A549 (cell line): ENCODE results near the gene CCDC38. TPM values are rescaled to one million over a fixed set of nuclear protein-coding genes. Genes with fewer than 3 reads are reported as not detected.

ENCODE experiments used
- ATAC-seq, 2 experiments: fragments of 200-7000 bp in 1 of 2; fragments of >200 bp in 1 of 2; cut with Nextera tagmentation in 1 of 2; cut with Tn5 transposase in 1 of 2; 3 replicates each; pipeline versions ENCODE4 v1.8.0 to v1.9.1; 2018 to 2020; ENCODE audit warnings: mild to moderate bottlenecking in 1 of 2, moderate library complexity in 1 of 2
- CTCF ChIA-PET: fragments of 300-600 bp; sonication (Branson Sonifier 250); formaldehyde crosslinking; extraction: SDS; loops from one replicate; lab custom pipeline; 2021; ENCODE audit warnings: antibody characterized with exemption, inconsistent platforms; lab: Yijun Ruan, JAX
- POLR2A ChIA-PET: fragments of 350-600 bp; formaldehyde crosslinking; extraction: SDS; loops from one replicate; lab custom pipeline; 2021; ENCODE audit warnings: antibody characterized with exemption, inconsistent platforms; lab: Yijun Ruan, JAX
- DNase-seq, 2 experiments: peaks; one replicate each; pipeline versions ENCODE4 v3.0.0 to v3.0.0-alpha.2; 2011 to 2016; ENCODE audit warnings: low read depth in 1 of 2, low spot score in 1 of 2
- FAIRE-seq: peaks from 2 replicates; lab custom pipeline; 2011; peaks lifted over from hg19 to GRCh38; lab: Jason Lieb, UNC
- H3K27ac ChIP-seq, 2 experiments: fragments of >200 bp; sonication (Bioruptor Twin); formaldehyde crosslinking; 3 replicates each; pipeline ENCODE4 v1.5.1; 2016 to 2017
- H3K4me1 ChIP-seq: fragments of >200 bp; sonication (Bioruptor Twin); formaldehyde crosslinking; 3 replicates; pipeline ENCODE4 v1.6.1; 2016
- H3K4me2 ChIP-seq: fragments of >200 bp; sonication (Bioruptor Twin); formaldehyde crosslinking; 3 replicates; pipeline ENCODE4 v1.6.1; 2016
- H3K4me3 ChIP-seq: fragments of >200 bp; sonication (Bioruptor Twin); formaldehyde crosslinking; 3 replicates; pipeline ENCODE4 v1.5.1; 2016
- H3K9me3 ChIP-seq: fragments of >200 bp; sonication (Bioruptor Twin); formaldehyde crosslinking; 3 replicates; pipeline ENCODE4 v1.6.1; 2016
- CHD2 ChIP-seq: fragments of 150-350 bp; IDR thresholded peaks from 2 replicates; pipeline ENCODE4 v1.6.1; 2014; ENCODE audit warnings: low read length; ENCODE audit not compliant: partially characterized antibody
- EHF ChIP-seq: fragments of 250-450 bp; sonication (Bioruptor Pico); IDR thresholded peaks from 2 replicates; pipeline ENCODE4 v1.5.0; 2020; ENCODE audit warnings: mild to moderate bottlenecking
- EP300 ChIP-seq, 2 experiments: fragments of >200 bp; sonication (Bioruptor Twin); formaldehyde crosslinking; IDR thresholded peaks; 2 replicates in 1 of 2; 3 replicates in 1 of 2; pipeline ENCODE4 v1.6.1; 2016 to 2017
- FOSL2 ChIP-seq, 2 experiments: fragments of 450-650 bp in 1 of 2; fragments of >200 bp in 1 of 2; sonication (Bioruptor Twin) in 1 of 2; formaldehyde crosslinking; IDR thresholded peaks; 2 replicates each; pipeline versions ENCODE4 v1.5.0 to v1.6.1; 2016 to 2020; ENCODE audit warnings: mild to moderate bottlenecking in 1 of 2, moderate library complexity in 1 of 2
- HEYL ChIP-seq: fragments of 250-450 bp; sonication (Bioruptor Pico); IDR thresholded peaks from 2 replicates; pipeline ENCODE4 v1.8.0; 2021; ENCODE audit warnings: mild to moderate bottlenecking, moderate library complexity
- HOXB13 ChIP-seq: fragments of 250-450 bp; sonication (Bioruptor Pico); IDR thresholded peaks from 2 replicates; pipeline ENCODE4 v1.5.0; 2020; ENCODE audit warnings: low read depth, mild to moderate bottlenecking, moderate library complexity
- JUN ChIP-seq, 2 experiments: fragments of >200 bp; sonication (Bioruptor Twin); formaldehyde crosslinking; IDR thresholded peaks; 2 replicates in 1 of 2; 3 replicates in 1 of 2; pipeline ENCODE4 v1.6.1; 2016 to 2017
- JUNB ChIP-seq: fragments of >200 bp; sonication (Bioruptor Twin); formaldehyde crosslinking; IDR thresholded peaks from 2 replicates; pipeline ENCODE4 v1.6.1; 2016
- KDM5A ChIP-seq: fragments of 200-600 bp; sonication (generic); IDR thresholded peaks from 2 replicates; pipeline ENCODE4 v1.6.1; 2016; ENCODE audit warnings: antibody characterized with exemption, mild to moderate bottlenecking
- MAX ChIP-seq: IDR thresholded peaks from 2 replicates; pipeline ENCODE4 v1.6.1; 2012
- NPAS2 ChIP-seq: fragments of 250-450 bp; sonication (Bioruptor Pico); IDR thresholded peaks from 2 replicates; pipeline ENCODE4 v1.8.0; 2022; ENCODE audit warnings: mild to moderate bottlenecking, moderate library complexity, borderline replicate concordance
- NR3C1 ChIP-seq: fragments of >200 bp; sonication (Bioruptor Twin); formaldehyde crosslinking; IDR thresholded peaks from 3 replicates; pipeline ENCODE4 v1.6.1; 2017
- RARB ChIP-seq: fragments of 250-450 bp; sonication (Bioruptor Pico); IDR thresholded peaks from 2 replicates; pipeline ENCODE4 v1.8.0; 2021; ENCODE audit warnings: mild to moderate bottlenecking, moderate library complexity
- RCOR1 ChIP-seq: fragments of 150-350 bp; IDR thresholded peaks from 2 replicates; pipeline ENCODE4 v1.6.1; 2014; ENCODE audit warnings: antibody characterized with exemption, low read length, low read depth
- SMC3 ChIP-seq: fragments of >200 bp; sonication (Bioruptor Twin); formaldehyde crosslinking; IDR thresholded peaks from 3 replicates; pipeline ENCODE4 v1.6.1; 2018; ENCODE audit warnings: inconsistent platforms
- TFCP2L1 ChIP-seq: fragments of 250-450 bp; sonication (Bioruptor Pico); IDR thresholded peaks from 2 replicates; pipeline ENCODE4 v1.5.0; 2021; ENCODE audit warnings: mild to moderate bottlenecking
- TP53 ChIP-seq: fragments of 250-450 bp; sonication (Bioruptor Pico); IDR thresholded peaks from 2 replicates; pipeline ENCODE4 v1.5.0; 2021; ENCODE audit warnings: mild to moderate bottlenecking, moderate library complexity
- ZC3H11A ChIP-seq: fragments of 450-650 bp; IDR thresholded peaks from 2 replicates; pipeline ENCODE4 v1.6.1; 2014; ENCODE audit warnings: antibody characterized with exemption, mild to moderate bottlenecking
- ZSCAN20 ChIP-seq: fragments of 250-450 bp; sonication (Bioruptor Pico); IDR thresholded peaks from 2 replicates; pipeline ENCODE4 v1.8.0; 2022; ENCODE audit warnings: mild to moderate bottlenecking, moderate library complexity
- WGBS: methylation state at CpG from one replicate; pipeline ENCODE4 v1.1.6; 2017; ENCODE audit errors: missing lambda C conversion rate; 5-methylcytosine and 5-hydroxymethylcytosine counted together
- polyA plus RNA-seq, 4 experiments: library from polyadenylated mRNA; depleted of rRNA in 3 of 4; stranded (reverse); fragments of >200 nt; fragmentation: RNase III in 1 of 4; extraction: RNeasy Plus Mini Kit Qiagen cat#74134 plus additional on column Dnase treatment in 1 of 4; gene quantifications; 2 replicates in 3 of 4; 3 replicates in 1 of 4; pipeline ENCODE4 v1.2.3, GENCODE V29; 2011 to 2017
- TF ChIP-seq, protein P1 (sequence below): fragments of >200 bp; sonication (Bioruptor Twin); formaldehyde crosslinking; IDR thresholded peaks from 3 replicates; pipeline ENCODE4 v1.5.1; 2016
- TF ChIP-seq, protein P2 (sequence below): IDR thresholded peaks from 2 replicates; pipeline ENCODE4 v1.6.1; 2012; ENCODE audit warnings: low read depth, borderline replicate concordance
- TF ChIP-seq, protein P3 (sequence below): IDR thresholded peaks from 2 replicates; pipeline ENCODE4 v1.6.1; 2012

Gene CCDC38
- polyA plus RNA-seq, 2 of the 4 experiments (the other 2 are of a cell fraction): 0.18 to 0.41 TPM

DNA sequence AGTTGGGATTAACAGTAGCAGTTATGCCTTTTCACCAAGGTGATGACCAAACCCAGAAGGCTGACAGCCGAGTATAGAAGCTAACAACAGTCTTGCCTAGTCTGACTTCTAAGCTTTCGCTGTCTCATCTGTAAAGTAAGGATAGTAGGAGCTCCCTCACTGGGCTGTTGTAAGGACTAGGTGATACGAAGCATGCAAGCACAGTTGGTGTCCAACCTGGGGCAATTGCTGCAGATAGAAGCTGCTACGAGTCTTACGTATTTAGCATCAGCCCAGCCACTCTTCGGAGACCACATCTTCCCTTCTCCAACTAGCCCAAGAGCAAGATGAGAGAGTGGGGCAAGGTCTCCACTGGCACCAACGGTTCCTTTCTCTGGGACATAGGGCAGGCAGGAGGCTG lies 47.7 kb upstream of the CCDC38 start:
- DNase-seq (no peak), ATAC-seq (peak in 1 of 2 experiments; percentile 15; a peak in 2 of 6 replicates), FAIRE-seq (no peak)
- Histone ChIP-seq H3K4me3 (no peak overlapping the region), H3K9me3 (no peaks in the 10 kb centered on the region), H3K4me2 (no peak overlapping the region), H3K27ac (no peak overlapping the region), H3K4me1 (no peaks in the 10 kb centered on the region; the same call in 2 of the 3 replicates)
- 62% methylated on average over 7 of the region's 7 CpGs for WGBS
- POLR2A ChIA-PET: interaction anchor here (1.0 kb wide), 1 partner anchor 47 kb away, joined by 3 read pairs; the partner anchor contains the start of gene AMDHD1
- TF ChIP-seq EHF (no peak), ZC3H11A (no peak), MAX (no peak), HOXB13 (CRISPR knock-in tag) (no peak), TP53 (CRISPR knock-in tag) (no peak), RCOR1 (no peak), CHD2 (no peak)
- CTCF ChIA-PET: interaction anchor here (1.1 to 4.7 kb wide), 2 partner anchors 8 to 72 kb away, joined by 3 to 26 read pairs; no protein-coding TSS in a partner anchor

- ChIA-PET CTCF (interaction anchor here (0.6 to 4.7 kb wide), 3 partner anchors 9 to 225 kb away, joined by 3 to 26 read pairs (median 3); no protein-coding TSS in a partner anchor), POLR2A (interaction anchor here (1.0 kb wide), 1 partner anchor 46 kb away, joined by 3 read pairs; the partner anchor contains the start of gene AMDHD1)
- H3K9me3 ChIP-seq: no peaks in the 10 kb centered on the region
- no peak overlapping the region for H3K27ac ChIP-seq
- DNase-seq (no peak), FAIRE-seq (no peak), ATAC-seq (peak in 1 of 2 experiments; percentile 34; a peak in 3 of 6 replicates)
- H3K4me3 ChIP-seq: no peak overlapping the region
- H3K4me2 ChIP-seq: no peak overlapping the region
- TF ChIP-seq JUN (IDR thresholded peaks at IDR 0.05): no peak
- TF ChIP-seq CHD2: no peak
- TF ChIP-seq SMC3: no peak
- TF ChIP-seq FOSL2 (IDR thresholded peaks at IDR 0.05): no peak
- no peak for TF ChIP-seq FOSL2 (CRISPR knock-in tag; IDR thresholded peaks at IDR 0.05)
- TF ChIP-seq NPAS2 (CRISPR knock-in tag): no peak
- TF ChIP-seq, protein P1, sequence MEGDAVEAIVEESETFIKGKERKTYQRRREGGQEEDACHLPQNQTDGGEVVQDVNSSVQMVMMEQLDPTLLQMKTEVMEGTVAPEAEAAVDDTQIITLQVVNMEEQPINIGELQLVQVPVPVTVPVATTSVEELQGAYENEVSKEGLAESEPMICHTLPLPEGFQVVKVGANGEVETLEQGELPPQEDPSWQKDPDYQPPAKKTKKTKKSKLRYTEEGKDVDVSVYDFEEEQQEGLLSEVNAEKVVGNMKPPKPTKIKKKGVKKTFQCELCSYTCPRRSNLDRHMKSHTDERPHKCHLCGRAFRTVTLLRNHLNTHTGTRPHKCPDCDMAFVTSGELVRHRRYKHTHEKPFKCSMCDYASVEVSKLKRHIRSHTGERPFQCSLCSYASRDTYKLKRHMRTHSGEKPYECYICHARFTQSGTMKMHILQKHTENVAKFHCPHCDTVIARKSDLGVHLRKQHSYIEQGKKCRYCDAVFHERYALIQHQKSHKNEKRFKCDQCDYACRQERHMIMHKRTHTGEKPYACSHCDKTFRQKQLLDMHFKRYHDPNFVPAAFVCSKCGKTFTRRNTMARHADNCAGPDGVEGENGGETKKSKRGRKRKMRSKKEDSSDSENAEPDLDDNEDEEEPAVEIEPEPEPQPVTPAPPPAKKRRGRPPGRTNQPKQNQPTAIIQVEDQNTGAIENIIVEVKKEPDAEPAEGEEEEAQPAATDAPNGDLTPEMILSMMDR: no peak
- no peak for TF ChIP-seq JUNB
- TF ChIP-seq RARB: no peak
- TF ChIP-seq, protein P2, sequence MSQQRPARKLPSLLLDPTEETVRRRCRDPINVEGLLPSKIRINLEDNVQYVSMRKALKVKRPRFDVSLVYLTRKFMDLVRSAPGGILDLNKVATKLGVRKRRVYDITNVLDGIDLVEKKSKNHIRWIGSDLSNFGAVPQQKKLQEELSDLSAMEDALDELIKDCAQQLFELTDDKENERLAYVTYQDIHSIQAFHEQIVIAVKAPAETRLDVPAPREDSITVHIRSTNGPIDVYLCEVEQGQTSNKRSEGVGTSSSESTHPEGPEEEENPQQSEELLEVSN: no peak
- TF ChIP-seq HEYL (CRISPR knock-in tag): no peak
- no peak for TF ChIP-seq TFCP2L1 (CRISPR knock-in tag)
- no peak for TF ChIP-seq KDM5A
- no peak for TF ChIP-seq ZSCAN20 (CRISPR knock-in tag)
- TF ChIP-seq EP300 (IDR thresholded peaks at IDR 0.05): no peak
- TF ChIP-seq, protein P3, sequence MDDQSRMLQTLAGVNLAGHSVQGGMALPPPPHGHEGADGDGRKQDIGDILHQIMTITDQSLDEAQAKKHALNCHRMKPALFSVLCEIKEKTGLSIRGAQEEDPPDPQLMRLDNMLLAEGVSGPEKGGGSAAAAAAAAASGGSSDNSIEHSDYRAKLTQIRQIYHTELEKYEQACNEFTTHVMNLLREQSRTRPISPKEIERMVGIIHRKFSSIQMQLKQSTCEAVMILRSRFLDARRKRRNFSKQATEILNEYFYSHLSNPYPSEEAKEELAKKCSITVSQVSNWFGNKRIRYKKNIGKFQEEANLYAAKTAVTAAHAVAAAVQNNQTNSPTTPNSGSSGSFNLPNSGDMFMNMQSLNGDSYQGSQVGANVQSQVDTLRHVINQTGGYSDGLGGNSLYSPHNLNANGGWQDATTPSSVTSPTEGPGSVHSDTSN: no peak
- no peak for TF ChIP-seq NR3C1
- no peaks in the 10 kb centered on the region; the same call in 2 of the 3 replicates for H3K4me1 ChIP-seq
- 71% methylated on average over 4 of the region's 4 CpGs for WGBS
Observed at GRCh38 chr12:95989504-95990123, 47.2 kb upstream of the CCDC38 start.
